Loucy (cell line): ENCODE measurements around the gene METTL21A.

ENCODE experiments used
- CTCF ChIP-seq: fragments of 200-600 bp; sonication (generic); conservative IDR thresholded peaks from 2 replicates; pipeline ENCODE4 v1.5.1; 2014; ENCODE audit warnings: mild to moderate bottlenecking, antibody characterized with exemption, low read length
- EZH2phosphoT487 ChIP-seq: fragments of 200-600 bp; IDR thresholded peaks from 2 replicates; pipeline ENCODE4 v1.6.1; 2018; ENCODE audit warnings: antibody characterized with exemption, mild to moderate bottlenecking, moderate library complexity, borderline replicate concordance

- no peak for TF ChIP-seq CTCF
- TF ChIP-seq EZH2phosphoT487, result no peak
These were observed 31.9 kb downstream of the METTL21A start for GRCh38 chr2:207593277-207593676.
